ENCODE results near the gene AKNAD1. TPM values are rescaled to one million over a fixed set of nuclear protein-coding genes. Genes with fewer than 3 reads are reported as not detected.

Gene AKNAD1
- total and polyA plus RNA-seq, 10 of the 15 experiments (the other 5 are each of a cell fraction or from before 2014, with no cell fraction given), result 0.05 to 0.13 (median 0.10) TPM; not detected in 7

DNA sequence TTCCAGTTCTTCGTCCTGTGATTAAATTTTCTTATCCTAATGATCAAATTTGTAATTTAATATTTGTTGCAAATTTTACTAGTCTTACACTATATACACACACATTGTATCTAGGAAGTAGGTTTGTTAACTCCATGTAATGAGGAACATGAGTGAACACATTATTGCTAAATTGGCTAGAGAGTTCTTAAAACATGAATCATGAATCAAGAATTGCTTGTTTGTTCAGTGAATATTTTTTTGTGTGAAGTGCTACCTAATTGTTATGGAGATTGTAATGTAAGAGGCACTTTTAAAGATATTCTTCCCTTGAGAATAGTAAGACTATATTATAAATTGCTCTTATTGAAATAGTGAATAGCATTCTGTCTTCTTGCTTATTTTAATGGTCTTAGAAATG, 24.5 kb upstream of the AKNAD1 start:
- FAIRE-seq, result no peak
- Histone ChIP-seq H3K79me2 (ENCODE audit: control insufficient read depth, insufficient read depth, low read length) (peaks cover 12% of the 10 kb centered on the region), H3K27me3 (replicated peaks in 1 of 2; ENCODE audit: control insufficient read depth in 2 of 2, insufficient read depth in 2 of 2, low read length in 1 of 2) (no peaks in the 10 kb centered on the region), H3K4me2 (ENCODE audit: control insufficient read depth, insufficient read depth) (0 out of 2 replicates have a peak overlapping the region, but pooled peaks have one; percentile 22), H4K20me1 (ENCODE audit: control insufficient read depth, insufficient read depth) (no peaks in the 10 kb centered on the region), H3K4me1 (ENCODE audit: control insufficient read depth, insufficient read depth, low read length) (no peaks in the 10 kb centered on the region), H3K4me3 (no peak overlapping the region), H3K27ac (ENCODE audit: control insufficient read depth, insufficient read depth) (no peak overlapping the region), H3K9me3 (replicated peaks; ENCODE audit: control insufficient read depth, insufficient read depth, low read length) (no peaks in the 10 kb centered on the region), H3K9ac (ENCODE audit: control insufficient read depth, insufficient read depth, low read length) (no peak overlapping the region), H2AFZ (ENCODE audit: control insufficient read depth, low read depth, low read length) (no peak overlapping the region), H3K36me3 (ENCODE audit: control insufficient read depth in 2 of 2, insufficient read depth in 2 of 2, low read length in 1 of 2) (no peaks in the 10 kb centered on the region)
- intact Hi-C loops (cut with micrococcal nuclease; ENCODE audit: unreplicated experiment) (no loop called here), in situ Hi-C loops (cut with MboI) (no loop called here)
- ChIA-PET CTCF (interaction anchor here (0.6 to 1.2 kb wide), 3 partner anchors 8 to 18 kb away, joined by 3 to 4 read pairs (median 3); no protein-coding TSS in a partner anchor), SMC1A (ENCODE audit: uncharacterized antibody, unreplicated experiment) (interaction anchor here (0.9 to 1.2 kb wide), 2 partner anchors 25 to 53 kb away, joined by 4 read pairs; no protein-coding TSS in a partner anchor), RAD21 (ENCODE audit: unreplicated experiment) (interaction anchor here (1.0 kb wide), 1 partner anchor 52 kb away, joined by 4 read pairs; no protein-coding TSS in a partner anchor), POLR2A (interaction anchor here (1.0 kb wide), 1 partner anchor 133 kb away, joined by 3 read pairs; no protein-coding TSS in a partner anchor)
- DNase-seq (ENCODE audit: low read depth, low spot score), result no peak
- no peak for TF ChIP-seq SMAD5 (IDR thresholded peaks at IDR 0.05; ENCODE audit: low read depth)
- no TSS peak for BruUV-seq (replicated peaks)
- 94% methylated on average over 1 of the region's 1 CpG for WGBS (ENCODE audit: insufficient coverage, insufficient replicate concordance, low lambda C conversion rate, missing lambda C conversion rate)
- ATAC-seq, result no peak

DNA sequence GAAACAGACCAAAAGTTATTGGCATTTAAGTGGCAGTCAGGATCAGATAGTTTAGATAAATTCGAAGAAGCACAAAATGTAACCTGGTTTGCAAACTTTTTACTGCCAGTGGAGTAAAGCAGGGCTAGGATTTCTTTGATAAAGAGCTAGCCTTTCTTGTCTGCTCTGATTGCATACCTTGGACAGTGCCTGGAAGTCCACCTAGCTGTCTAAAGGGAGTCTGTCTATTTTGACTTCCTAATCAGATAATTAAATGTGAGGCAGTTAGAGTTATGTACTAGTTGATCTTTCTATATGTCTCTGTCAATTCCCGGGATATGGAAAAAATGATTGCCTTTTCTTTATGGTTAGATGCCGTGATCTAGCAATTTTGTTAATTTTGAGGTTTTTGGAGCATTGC, 24.0 kb upstream of the AKNAD1 start:
- POLR2A ChIA-PET, result interaction anchor here (1.0 kb wide), 1 partner anchor 133 kb away, joined by 3 read pairs; no protein-coding TSS in a partner anchor

More for the DNA sequence above, 24.0 kb upstream of the AKNAD1 start:
- intact Hi-C loops (cut with micrococcal nuclease; ENCODE audit: unreplicated experiment) (no loop called here), in situ Hi-C loops (cut with MboI) (no loop called here)
- SMC1A ChIA-PET (ENCODE audit: uncharacterized antibody, unreplicated experiment), result interaction anchor here (0.9 to 1.2 kb wide), 2 partner anchors 25 to 53 kb away, joined by 4 read pairs; no protein-coding TSS in a partner anchor
- Histone ChIP-seq H3K4me3 (no peak overlapping the region), H3K9me3 (replicated peaks; ENCODE audit: control insufficient read depth, insufficient read depth, low read length) (no peaks in the 10 kb centered on the region), H3K4me2 (ENCODE audit: control insufficient read depth, insufficient read depth) (no peak overlapping the region), H3K4me1 (ENCODE audit: control insufficient read depth, insufficient read depth, low read length) (no peaks in the 10 kb centered on the region), H3K27ac (ENCODE audit: control insufficient read depth, insufficient read depth) (no peak overlapping the region), H4K20me1 (ENCODE audit: control insufficient read depth, insufficient read depth) (no peaks in the 10 kb centered on the region), H3K79me2 (ENCODE audit: control insufficient read depth, insufficient read depth, low read length) (peaks cover 12% of the 10 kb centered on the region), H2AFZ (ENCODE audit: control insufficient read depth, low read depth, low read length) (no peak overlapping the region), H3K27me3 (replicated peaks in 1 of 2; ENCODE audit: control insufficient read depth in 2 of 2, insufficient read depth in 2 of 2, low read length in 1 of 2) (no peaks in the 10 kb centered on the region), H3K36me3 (ENCODE audit: control insufficient read depth in 2 of 2, insufficient read depth in 2 of 2, low read length in 1 of 2) (no peaks in the 10 kb centered on the region), H3K9ac (ENCODE audit: control insufficient read depth, insufficient read depth, low read length) (no peak overlapping the region)
- no peak for TF ChIP-seq NRF1 (conservative IDR thresholded peaks at IDR 0.05; ENCODE audit: low read depth, low read length)
- TF ChIP-seq, protein P1, sequence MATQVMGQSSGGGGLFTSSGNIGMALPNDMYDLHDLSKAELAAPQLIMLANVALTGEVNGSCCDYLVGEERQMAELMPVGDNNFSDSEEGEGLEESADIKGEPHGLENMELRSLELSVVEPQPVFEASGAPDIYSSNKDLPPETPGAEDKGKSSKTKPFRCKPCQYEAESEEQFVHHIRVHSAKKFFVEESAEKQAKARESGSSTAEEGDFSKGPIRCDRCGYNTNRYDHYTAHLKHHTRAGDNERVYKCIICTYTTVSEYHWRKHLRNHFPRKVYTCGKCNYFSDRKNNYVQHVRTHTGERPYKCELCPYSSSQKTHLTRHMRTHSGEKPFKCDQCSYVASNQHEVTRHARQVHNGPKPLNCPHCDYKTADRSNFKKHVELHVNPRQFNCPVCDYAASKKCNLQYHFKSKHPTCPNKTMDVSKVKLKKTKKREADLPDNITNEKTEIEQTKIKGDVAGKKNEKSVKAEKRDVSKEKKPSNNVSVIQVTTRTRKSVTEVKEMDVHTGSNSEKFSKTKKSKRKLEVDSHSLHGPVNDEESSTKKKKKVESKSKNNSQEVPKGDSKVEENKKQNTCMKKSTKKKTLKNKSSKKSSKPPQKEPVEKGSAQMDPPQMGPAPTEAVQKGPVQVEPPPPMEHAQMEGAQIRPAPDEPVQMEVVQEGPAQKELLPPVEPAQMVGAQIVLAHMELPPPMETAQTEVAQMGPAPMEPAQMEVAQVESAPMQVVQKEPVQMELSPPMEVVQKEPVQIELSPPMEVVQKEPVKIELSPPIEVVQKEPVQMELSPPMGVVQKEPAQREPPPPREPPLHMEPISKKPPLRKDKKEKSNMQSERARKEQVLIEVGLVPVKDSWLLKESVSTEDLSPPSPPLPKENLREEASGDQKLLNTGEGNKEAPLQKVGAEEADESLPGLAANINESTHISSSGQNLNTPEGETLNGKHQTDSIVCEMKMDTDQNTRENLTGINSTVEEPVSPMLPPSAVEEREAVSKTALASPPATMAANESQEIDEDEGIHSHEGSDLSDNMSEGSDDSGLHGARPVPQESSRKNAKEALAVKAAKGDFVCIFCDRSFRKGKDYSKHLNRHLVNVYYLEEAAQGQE (IDR thresholded peaks at IDR 0.05; ENCODE audit: low read depth, low read length), result peak; percentile 83
- TF ChIP-seq, protein P2, sequence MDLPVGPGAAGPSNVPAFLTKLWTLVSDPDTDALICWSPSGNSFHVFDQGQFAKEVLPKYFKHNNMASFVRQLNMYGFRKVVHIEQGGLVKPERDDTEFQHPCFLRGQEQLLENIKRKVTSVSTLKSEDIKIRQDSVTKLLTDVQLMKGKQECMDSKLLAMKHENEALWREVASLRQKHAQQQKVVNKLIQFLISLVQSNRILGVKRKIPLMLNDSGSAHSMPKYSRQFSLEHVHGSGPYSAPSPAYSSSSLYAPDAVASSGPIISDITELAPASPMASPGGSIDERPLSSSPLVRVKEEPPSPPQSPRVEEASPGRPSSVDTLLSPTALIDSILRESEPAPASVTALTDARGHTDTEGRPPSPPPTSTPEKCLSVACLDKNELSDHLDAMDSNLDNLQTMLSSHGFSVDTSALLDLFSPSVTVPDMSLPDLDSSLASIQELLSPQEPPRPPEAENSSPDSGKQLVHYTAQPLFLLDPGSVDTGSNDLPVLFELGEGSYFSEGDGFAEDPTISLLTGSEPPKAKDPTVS (IDR thresholded peaks at IDR 0.05; ENCODE audit: low read depth, low read length), result no peak
- no peak for TF ChIP-seq POU2F2 (IDR thresholded peaks at IDR 0.05; ENCODE audit: borderline replicate concordance, low read depth, low read length)
- no peak for FAIRE-seq
- no peak for ATAC-seq
- CTCF ChIA-PET, result interaction anchor here (0.6 to 1.2 kb wide), 5 partner anchors 9 to 742 kb away, joined by 3 to 7 read pairs (median 3); no protein-coding TSS in a partner anchor
- DNase-seq (ENCODE audit: low read depth, low spot score), result no peak
- RAD21 ChIA-PET (ENCODE audit: unreplicated experiment), result interaction anchor here (1.0 kb wide), 1 partner anchor 51 kb away, joined by 4 read pairs; no protein-coding TSS in a partner anchor
- no TSS peak for BruUV-seq (replicated peaks)
- WGBS (ENCODE audit: insufficient coverage, insufficient replicate concordance, low lambda C conversion rate, missing lambda C conversion rate), result 96% methylated on average over 3 of the region's 3 CpGs

All from GM12878 (cell line).